Activated CD4-positive, alpha-beta T cell treated with anti-CD3 and anti-CD28 coated beads for 36 hours (primary cell): ENCODE data around the gene POLR2I. TPM values are rescaled to one million over a fixed set of nuclear protein-coding genes. Genes with fewer than 3 reads are reported as not detected.
"Not testable (repeated sequence)": the region's sequence is repeated elsewhere in the genome, so short reads cannot be mapped to it uniquely, and the experiment has no call there.

Experiments
- ATAC-seq: fragments of 200-7000 bp; cut with Tn5 transposase; one replicate; pipeline ENCODE4 v1.10.0; 2021; ENCODE audit warnings: mild to moderate bottlenecking, moderate library complexity
- CTCF ChIA-PET: fragments of 350-600 bp; sonication (Branson Sonifier 250); formaldehyde crosslinking; loops from one replicate; lab custom pipeline; 2021; ENCODE audit warnings: antibody characterized with exemption; lab: Charles Lee
- POLR2A ChIA-PET: fragments of 350-600 bp; sonication (Branson Sonifier 250); formaldehyde crosslinking; loops from one replicate; lab custom pipeline; 2021; ENCODE audit warnings: antibody characterized with exemption, inconsistent platforms; lab: Charles Lee
- DNase-seq: peaks from one replicate; pipeline ENCODE4 v3.0.0-alpha.2; 2020
- H3K27ac Mint-ChIP-seq: one replicate; pipeline ENCODE4 v1.8.0; 2021; ENCODE audit warnings: mixed read lengths
- H3K27me3 Mint-ChIP-seq: one replicate; pipeline ENCODE4 v1.8.0; 2021; ENCODE audit warnings: mixed read lengths
- H3K36me3 Mint-ChIP-seq: one replicate; pipeline ENCODE4 v1.8.0; 2021; ENCODE audit warnings: low read depth, mixed read lengths
- H3K4me1 Mint-ChIP-seq: one replicate; pipeline ENCODE4 v1.8.0; 2021; ENCODE audit warnings: mixed read lengths
- H3K4me3 Mint-ChIP-seq: one replicate; pipeline ENCODE4 v1.8.0; 2021; ENCODE audit warnings: mild to moderate bottlenecking, moderate library complexity, mixed read lengths
- H3K9me3 Mint-ChIP-seq: one replicate; pipeline ENCODE4 v1.8.0; 2021; ENCODE audit warnings: low read depth, mixed read lengths
- intact Hi-C, 2 experiments: fragments of 100-400 bp; cut with DNase I in 1 of 2; cut with micrococcal nuclease in 1 of 2; formaldehyde crosslinking; loops; one replicate each; pipeline versions ENCODE4 v1.14.2 to v1.15.1; 2022 to 2024; cut with DNase I, micrococcal nuclease
- total RNA-seq, 2 experiments: library from RNA; stranded (reverse); gene quantifications; one replicate each; pipeline ENCODE4 v1.2.3, GENCODE V29; 2021

Gene POLR2I
- total RNA-seq, 2 experiments from 2014 or later, result 89.6 to 97.3 TPM

- no peak for DNase-seq
- no peak for ATAC-seq
- ChIA-PET CTCF (interaction anchor here (2.4 kb wide), 1 partner anchor 17 kb away, joined by 12 read pairs; no protein-coding TSS in a partner anchor), POLR2A (no interaction called here)
- H3K27ac Mint-ChIP-seq, result no peak overlapping the region
- intact Hi-C loops, result no loop called here
- H3K27me3 Mint-ChIP-seq, result no peaks in the 10 kb centered on the region
- peaks cover 11% of the 10 kb centered on the region for H3K4me1 Mint-ChIP-seq
- no peaks in the 10 kb centered on the region for H3K9me3 Mint-ChIP-seq
- H3K36me3 Mint-ChIP-seq, result peaks cover 54% of the 10 kb centered on the region
- no peak overlapping the region for H3K4me3 Mint-ChIP-seq
Observed at GRCh38 chr19:36144624-36145023, 29.9 kb upstream of the POLR2I start.

DNA sequence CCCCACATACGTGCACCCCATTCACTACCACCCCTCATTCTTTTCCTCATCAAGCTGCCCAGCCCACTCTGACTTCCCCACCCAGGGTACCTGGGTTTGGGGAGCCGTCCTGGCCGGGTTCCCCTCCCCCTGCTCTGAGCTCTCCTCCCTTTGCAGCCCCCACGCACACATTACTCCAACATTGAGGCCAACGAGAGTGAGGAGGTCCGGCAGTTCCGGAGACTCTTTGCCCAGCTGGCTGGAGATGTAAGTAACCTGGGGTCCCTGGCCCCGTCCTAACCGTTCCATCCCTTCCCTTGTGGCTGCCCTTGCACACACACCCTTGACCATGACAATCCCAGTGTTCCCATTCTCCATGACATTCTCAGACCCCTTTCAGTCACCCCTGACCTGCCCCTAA lies 27.8 kb upstream of the POLR2I start:
- ATAC-seq (no peak), DNase-seq (no peak)
- no peak overlapping the region for H3K27ac Mint-ChIP-seq
- intact Hi-C loops, result no loop called here
- POLR2A ChIA-PET, result no interaction called here
- CTCF ChIA-PET, result no interaction called here
- no peak overlapping the region for H3K4me3 Mint-ChIP-seq
- peaks cover 45% of the 10 kb centered on the region for H3K36me3 Mint-ChIP-seq
- peaks cover 15% of the 10 kb centered on the region for H3K4me1 Mint-ChIP-seq
- H3K27me3 Mint-ChIP-seq, result no peaks in the 10 kb centered on the region
- no peaks in the 10 kb centered on the region for H3K9me3 Mint-ChIP-seq

GRCh38 chr19:36142046-36142445 lies 27.4 kb upstream of the POLR2I start:
- ChIA-PET CTCF (no interaction called here), POLR2A (no interaction called here)
- Mint-ChIP-seq H3K4me3 (no peak overlapping the region), H3K36me3 (peaks cover 42% of the 10 kb centered on the region), H3K27ac (no peak overlapping the region), H3K9me3 (no peaks in the 10 kb centered on the region), H3K4me1 (peaks cover 18% of the 10 kb centered on the region), H3K27me3 (no peaks in the 10 kb centered on the region)
- intact Hi-C loops, result no loop called here
- DNase-seq (no peak), ATAC-seq (no peak)

- peak overlapping the region; percentile 97 for H3K4me3 Mint-ChIP-seq
- H3K9me3 Mint-ChIP-seq, result no peaks in the 10 kb centered on the region
- intact Hi-C loops, result loop anchor here (1.0 to 2.0 kb wide), 7 partner anchors 14 to 438 kb away; partner anchors contain the start of genes TBCB (in 2 of the 2), ALKBH6 (in 1 of the 2), THAP8 (in 1 of the 2) and WDR62 (in 1 of the 2)
- peaks cover 26% of the 10 kb centered on the region for H3K4me1 Mint-ChIP-seq
- peak overlapping the region; percentile 88 for H3K27ac Mint-ChIP-seq
- POLR2A ChIA-PET, result no interaction called here
- H3K27me3 Mint-ChIP-seq, result no peaks in the 10 kb centered on the region
- ATAC-seq (peak; percentile 80), DNase-seq (peak; percentile 95)
- H3K36me3 Mint-ChIP-seq, result peaks cover 36% of the 10 kb centered on the region
- CTCF ChIA-PET, result no interaction called here
Observed at GRCh38 chr19:36141039-36141927, 26.6 kb upstream of the POLR2I start.

DNA sequence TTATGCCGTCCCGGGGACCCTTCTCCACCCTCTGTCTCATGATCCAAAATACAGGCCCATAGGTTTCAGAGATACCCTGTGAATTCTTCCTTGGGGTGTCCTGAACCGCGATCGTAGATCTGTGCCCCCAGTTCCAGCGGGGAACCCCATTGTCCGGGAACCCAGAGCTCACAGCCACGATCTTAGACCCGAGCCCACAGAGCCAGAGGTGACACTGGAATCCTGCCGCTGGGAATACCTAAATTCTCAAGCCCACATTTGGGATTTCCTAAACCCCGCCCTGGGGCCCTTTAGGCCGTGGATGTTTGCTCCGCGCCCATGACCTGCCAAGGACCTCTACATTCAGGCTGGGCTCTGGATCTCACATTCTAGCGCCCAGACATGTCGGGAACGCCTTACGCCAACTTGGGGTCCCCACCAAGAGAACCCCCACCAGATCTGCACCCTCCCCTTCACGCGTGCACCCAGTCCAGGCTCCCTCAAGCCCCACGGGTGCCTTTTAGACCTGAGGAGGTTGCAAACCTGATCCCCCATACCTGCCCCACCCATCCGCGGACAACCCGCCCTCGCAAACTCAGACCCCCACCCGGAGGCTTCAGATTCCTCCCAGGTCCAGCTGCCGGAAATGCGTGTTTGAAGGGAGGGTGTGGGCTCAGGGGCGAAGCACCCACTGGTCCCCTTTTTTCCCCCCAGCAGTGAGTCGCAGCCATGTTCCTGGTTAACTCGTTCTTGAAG lies 25.8 kb upstream of the POLR2I start:
- ChIA-PET CTCF (interaction anchor here (1.1 kb wide), 1 partner anchor 12 kb away, joined by 5 read pairs; no protein-coding TSS in a partner anchor), POLR2A (interaction anchor here (1.5 kb wide), 1 partner anchor 12 kb away, joined by 6 read pairs; no protein-coding TSS in a partner anchor)
- Mint-ChIP-seq H3K27ac (peak overlapping the region; percentile 97), H3K4me1 (peaks cover 26% of the 10 kb centered on the region), H3K4me3 (peak overlapping the region; percentile 97), H3K9me3 (no peaks in the 10 kb centered on the region), H3K36me3 (peaks cover 28% of the 10 kb centered on the region), H3K27me3 (no peaks in the 10 kb centered on the region)
- ATAC-seq, result peak; percentile 14
- DNase-seq, result peak; percentile 65
- intact Hi-C loops, result loop anchor here (1.0 to 2.0 kb wide), 12 partner anchors 13 to 496 kb away; partner anchors contain the start of genes TBCB (in 2 of the 2), ALKBH6 (in 1 of the 2), ARHGAP33 (in 1 of the 2) and SDHAF1 (in 1 of the 2)

DNA sequence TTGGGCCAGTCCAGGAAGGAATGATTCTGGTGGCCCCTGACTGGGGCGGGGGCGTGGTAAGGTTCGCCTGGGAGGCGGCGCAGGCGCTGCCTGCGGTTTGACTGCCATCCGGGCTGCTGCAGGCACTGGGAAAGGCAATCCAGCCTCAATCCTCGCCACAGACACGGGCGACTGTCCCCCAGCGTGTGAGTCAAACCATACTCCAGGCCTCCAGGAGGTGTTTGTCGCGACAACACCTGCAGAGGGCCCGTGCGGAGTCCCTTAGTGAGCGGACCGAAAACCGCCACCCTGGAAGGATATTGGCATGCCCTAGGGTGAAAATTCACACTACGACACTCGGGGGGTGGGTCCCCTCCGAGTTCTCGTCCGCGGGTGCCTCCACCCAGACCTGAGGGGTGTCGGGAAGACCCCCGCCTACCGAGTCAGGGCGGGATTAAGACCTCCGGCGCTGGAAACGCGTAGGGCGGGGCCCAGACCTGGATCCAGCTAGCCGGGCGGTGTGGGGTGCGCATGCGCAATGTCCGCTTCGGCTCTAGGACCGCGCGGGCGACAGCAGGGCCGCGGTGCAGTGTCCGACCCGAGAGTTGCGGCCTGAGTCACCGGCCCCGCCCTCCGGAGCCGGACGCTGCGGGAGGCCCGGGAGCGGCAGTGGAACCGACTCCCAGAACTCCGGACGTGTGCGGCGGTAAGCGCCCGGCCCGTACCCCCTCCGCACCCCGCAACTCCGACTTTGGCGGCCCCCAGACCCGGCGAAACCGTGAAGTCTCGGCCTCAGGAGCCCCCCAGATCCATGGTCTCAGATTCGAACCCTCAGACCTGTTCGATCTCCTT lies 25.0 kb upstream of the POLR2I start, which contains the start of gene CAPNS1:
Gene CAPNS1, plus strand, starts transcription at position 594 of the 831 bp plus-strand sequence. CDS start 946 bp downstream, outside the sequence.
- Mint-ChIP-seq H3K27ac (peak within 1 kb of the TSS; percentile 97), H3K4me1 (peaks cover 26% of the 10 kb centered on the region), H3K4me3 (peak within 1 kb of the TSS; percentile 97), H3K9me3 (no peaks in the 10 kb centered on the region), H3K27me3 (no peaks in the 10 kb centered on the region), H3K36me3 (peaks cover 24% of the 10 kb centered on the region)
- peak; percentile 74 for ATAC-seq
- ChIA-PET CTCF (interaction anchor here (1.1 kb wide), 1 partner anchor 11 kb away, joined by 5 read pairs; no protein-coding TSS in a partner anchor), POLR2A (interaction anchor here (0.7 to 1.5 kb wide), 2 partner anchors 12 to 25 kb away, joined by 3 to 6 read pairs; partner anchors contain the start of gene POLR2I)
- intact Hi-C loops, result loop anchor here (1.0 to 10.0 kb wide), 10 partner anchors 11 to 1175 kb away; partner anchors contain the start of genes ARHGAP33 (in 1 of the 2), SDHAF1 (in 1 of the 2), ZNF382 (in 1 of the 2) and ZNF565 (in 1 of the 2)
- DNase-seq, result peak; percentile 96

DNA sequence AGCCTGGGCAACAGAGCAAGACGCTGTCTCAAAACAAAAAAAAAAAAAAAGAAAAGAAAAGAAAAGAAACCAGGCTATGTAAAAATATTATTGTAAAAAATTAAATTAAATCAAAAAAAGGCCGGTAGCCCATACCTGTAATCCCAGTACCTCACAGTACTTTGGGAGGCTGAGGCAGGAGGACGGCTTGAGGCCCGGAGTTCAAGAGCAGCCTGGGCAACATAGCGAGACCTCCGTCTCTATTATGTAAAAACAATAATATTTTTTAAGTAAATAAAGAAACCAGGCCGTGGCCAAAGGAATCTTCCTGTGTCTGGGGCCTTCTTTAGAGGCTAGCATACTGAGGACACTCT lies 24.4 kb upstream of the POLR2I start:
- CTCF ChIA-PET, result interaction anchor here (1.1 to 2.9 kb wide), 2 partner anchors 11 kb away, joined by 5 to 18 read pairs; no protein-coding TSS in a partner anchor
- H3K9me3 Mint-ChIP-seq, result no peaks in the 10 kb centered on the region
- H3K4me1 Mint-ChIP-seq, result peaks cover 26% of the 10 kb centered on the region
- POLR2A ChIA-PET, result interaction anchor here (0.6 to 1.5 kb wide), 3 partner anchors 11 to 332 kb away, joined by 3 to 6 read pairs (median 4); partner anchors contain the start of gene POLR2I
- H3K4me3 Mint-ChIP-seq, result peak overlapping the region; percentile 97
- H3K36me3 Mint-ChIP-seq, result peaks cover 21% of the 10 kb centered on the region
- ATAC-seq (no peak), DNase-seq (no peak)
- intact Hi-C loops, result loop anchor here in 1 of 2 experiments (1.0 to 10.0 kb wide), 3 partner anchors 11 to 1176 kb away; partner anchors contain the start of gene ZNF382
- H3K27me3 Mint-ChIP-seq, result no peaks in the 10 kb centered on the region
- peak overlapping the region; percentile 97 for H3K27ac Mint-ChIP-seq

DNA sequence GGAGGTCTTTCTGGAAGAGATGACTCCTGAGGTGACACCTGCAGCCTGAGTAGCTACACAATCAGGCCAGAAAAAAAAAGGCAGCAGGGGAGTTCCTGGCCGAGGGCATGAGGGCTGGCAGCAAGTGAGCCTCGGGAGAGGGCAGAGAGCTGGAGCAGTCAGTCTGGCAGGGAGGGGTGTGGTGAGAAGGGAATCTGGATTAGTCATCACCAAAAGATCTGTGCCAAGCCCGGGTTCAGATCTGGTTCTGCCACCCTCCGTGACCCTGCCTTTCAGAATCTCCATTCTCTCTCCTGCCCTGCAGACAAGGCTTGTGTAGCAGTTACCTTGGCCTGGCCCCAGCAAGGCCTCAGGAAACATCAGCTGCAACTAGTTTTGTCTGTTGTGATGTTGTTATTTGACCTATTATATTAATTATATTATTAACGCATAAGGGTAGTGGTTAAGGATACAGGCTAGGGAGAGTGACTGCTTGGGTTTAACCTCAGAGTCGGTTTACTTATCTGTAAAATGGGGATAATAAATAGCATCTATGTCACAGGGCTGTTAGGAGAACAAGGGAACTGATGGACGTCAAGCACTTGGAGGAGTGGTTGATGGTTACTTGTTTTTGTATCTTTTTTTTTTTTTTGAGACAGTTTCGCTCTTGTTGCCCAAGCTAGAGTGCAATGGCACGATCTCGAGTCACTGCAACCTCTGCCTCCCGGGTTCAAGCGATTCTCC lies 22.4 kb upstream of the POLR2I start:
- Mint-ChIP-seq H3K4me3 (no peak overlapping the region), H3K9me3 (no peaks in the 10 kb centered on the region), H3K4me1 (peaks cover 35% of the 10 kb centered on the region), H3K27me3 (no peaks in the 10 kb centered on the region), H3K36me3 (peaks cover 11% of the 10 kb centered on the region), H3K27ac (peak overlapping the region; percentile 40)
- peak; percentile 3 for ATAC-seq
- ChIA-PET POLR2A (no interaction called here), CTCF (interaction anchor here (1.3 to 2.9 kb wide), 2 partner anchors 9 to 13 kb away, joined by 3 to 18 read pairs; no protein-coding TSS in a partner anchor)
- intact Hi-C loops, result loop anchor here in 1 of 2 experiments (10.0 kb wide), 2 partner anchors 468 to 1178 kb away; partner anchors contain the start of gene ZNF382
- peak; percentile 44 for DNase-seq

DNA sequence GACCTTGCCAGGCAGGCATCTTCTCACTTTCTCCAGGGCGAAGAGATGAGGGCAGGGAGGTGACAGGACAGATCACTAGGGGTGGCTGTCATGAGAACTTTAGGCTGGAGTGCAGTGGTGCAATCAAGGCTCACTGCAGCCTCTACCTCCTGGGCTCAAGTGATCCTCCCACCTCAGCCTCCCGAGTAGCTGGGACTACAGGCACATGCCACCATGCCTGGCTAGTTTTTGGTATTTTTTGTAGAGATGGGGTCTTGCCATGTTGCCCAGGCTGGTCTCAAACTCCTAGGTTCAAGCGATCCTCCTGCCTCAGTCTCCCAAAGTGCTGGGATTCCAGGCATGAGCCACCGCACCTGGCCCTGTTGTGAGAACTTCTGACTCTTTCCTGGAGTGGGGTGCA lies 20.2 kb upstream of the POLR2I start:
- H3K36me3 Mint-ChIP-seq, H3K9me3 Mint-ChIP-seq, H3K27ac Mint-ChIP-seq, H3K4me3 Mint-ChIP-seq, ATAC-seq, POLR2A ChIA-PET, CTCF ChIA-PET, H3K27me3 Mint-ChIP-seq, DNase-seq: not testable (repeated sequence)
- intact Hi-C loops, result loop anchor here in 1 of 2 experiments (10.0 kb wide), 2 partner anchors 470 to 1180 kb away; partner anchors contain the start of gene ZNF382
- H3K4me1 Mint-ChIP-seq, result peaks cover 31% of the 10 kb centered on the region
